NB4 (cell line): ENCODE data around the gene PTPMT1.

ENCODE experiments used
- DNase-seq: peaks from one replicate; pipeline ENCODE4 v3.0.0; 2010; ENCODE audit warnings: low read depth
- H3K4me3 ChIP-seq: one replicate; pipeline ENCODE4 v1.5.1; 2011; ENCODE audit warnings: mild to moderate bottlenecking, low read depth, low read length, moderate library complexity
- CTCF ChIP-seq: IDR thresholded peaks from one replicate; pipeline ENCODE4 v1.5.1; 2012; ENCODE audit warnings: low read depth, low read length
- MAX ChIP-seq: IDR thresholded peaks from 2 replicates; pipeline ENCODE4 v1.6.1; 2011; ENCODE audit warnings: low read depth, low read length
- MYC ChIP-seq: IDR thresholded peaks from 2 replicates; pipeline ENCODE4 v1.6.1; 2011; ENCODE audit warnings: low read depth, low read length
- POLR2A ChIP-seq: IDR thresholded peaks from 2 replicates; pipeline ENCODE4 v1.6.1; 2011; ENCODE audit warnings: mild to moderate bottlenecking; ENCODE audit not compliant: insufficient read length; ENCODE audit errors: extremely low read depth

The PTPMT1 gene

GRCh38 chr11:47605921-47606320 lies 40.5 kb downstream of the PTPMT1 start:
- TF ChIP-seq CTCF (no peak), MYC (no peak), POLR2A (no peak), MAX (no peak)
- no peak overlapping the region for H3K4me3 ChIP-seq
- DNase-seq = no peak

- no peak overlapping the region for H3K4me3 ChIP-seq
- TF ChIP-seq MAX (no peak), CTCF (no peak)
- no peak for DNase-seq
Observed at GRCh38 chr11:47606731-47607130, 41.3 kb downstream of the PTPMT1 start.

GRCh38 chr11:47607380-47607779 lies 42.0 kb downstream of the PTPMT1 start:
- no peak for DNase-seq
- TF ChIP-seq CTCF (no peak), MAX (no peak), MYC (no peak), POLR2A (no peak)
- no peak overlapping the region for H3K4me3 ChIP-seq

- TF ChIP-seq MAX = no peak
- TF ChIP-seq CTCF = no peak
- no peak for TF ChIP-seq POLR2A
- no peak for TF ChIP-seq MYC
- H3K4me3 ChIP-seq = no peak overlapping the region
- no peak for DNase-seq
Observed at GRCh38 chr11:47609675-47610074, 44.3 kb downstream of the PTPMT1 start.

- DNase-seq = peak; percentile 70
- H3K4me3 ChIP-seq = no peak overlapping the region
- TF ChIP-seq POLR2A (no peak), MYC (no peak), MAX (no peak), CTCF (no peak)
Observed at GRCh38 chr11:47611348-47611794, 46.0 kb downstream of the PTPMT1 start.

- no peak for TF ChIP-seq CTCF
- no peak for TF ChIP-seq POLR2A
- no peak for TF ChIP-seq MAX
- no peak for TF ChIP-seq MYC
- no peak for DNase-seq
- H3K4me3 ChIP-seq = no peak overlapping the region
Observed at GRCh38 chr11:47615249-47615648, 49.9 kb downstream of the PTPMT1 start.
